Fibroblast of pulmonary artery (primary cell): ENCODE measurements around the gene URB1.

Experiments used
- DNase-seq: peaks from one replicate; pipeline ENCODE4 v3.0.0-alpha.2; 2010; ENCODE audit warnings: low read depth
- H3K4me3 ChIP-seq: replicated peaks from 2 replicates; pipeline ENCODE4 v1.5.1; 2011; ENCODE audit warnings: low read depth, mild to moderate bottlenecking, control low read depth, low read length, moderate library complexity
- CTCF ChIP-seq: IDR thresholded peaks from 2 replicates; pipeline ENCODE4 v1.5.1; 2011; ENCODE audit warnings: mild to moderate bottlenecking, control low read depth, low read length, inconsistent platforms; ENCODE audit errors: missing control alignments

The URB1 gene

DNA sequence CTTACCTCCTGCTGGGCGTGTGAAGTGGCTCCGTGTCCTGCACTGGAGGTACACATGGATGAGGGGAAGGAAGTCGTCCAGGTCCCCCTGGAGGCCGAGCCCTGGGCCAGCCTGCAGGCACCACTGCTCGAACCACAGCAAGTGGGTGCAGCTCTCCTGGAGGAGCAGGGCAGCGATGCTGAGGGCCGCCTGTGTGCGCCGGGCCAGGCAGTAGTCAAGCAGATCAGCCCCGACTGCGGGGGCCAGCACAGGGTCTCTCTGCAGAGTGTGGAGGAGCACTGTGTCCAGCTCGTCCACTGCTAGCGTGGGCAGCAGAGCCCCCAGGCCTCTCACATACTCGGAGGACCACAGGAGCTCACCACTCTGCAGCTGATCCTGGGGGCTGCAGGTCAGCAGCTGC, 45.9 kb downstream of the URB1 start:
- H3K4me3 ChIP-seq: no peak overlapping the region
- DNase-seq: no peak
- no peak for TF ChIP-seq CTCF

- no peak overlapping the region for H3K4me3 ChIP-seq
- no peak for DNase-seq
- TF ChIP-seq CTCF: no peak
These were observed 51.7 kb downstream of the URB1 start for GRCh38 chr21:32340863-32341848.

DNA sequence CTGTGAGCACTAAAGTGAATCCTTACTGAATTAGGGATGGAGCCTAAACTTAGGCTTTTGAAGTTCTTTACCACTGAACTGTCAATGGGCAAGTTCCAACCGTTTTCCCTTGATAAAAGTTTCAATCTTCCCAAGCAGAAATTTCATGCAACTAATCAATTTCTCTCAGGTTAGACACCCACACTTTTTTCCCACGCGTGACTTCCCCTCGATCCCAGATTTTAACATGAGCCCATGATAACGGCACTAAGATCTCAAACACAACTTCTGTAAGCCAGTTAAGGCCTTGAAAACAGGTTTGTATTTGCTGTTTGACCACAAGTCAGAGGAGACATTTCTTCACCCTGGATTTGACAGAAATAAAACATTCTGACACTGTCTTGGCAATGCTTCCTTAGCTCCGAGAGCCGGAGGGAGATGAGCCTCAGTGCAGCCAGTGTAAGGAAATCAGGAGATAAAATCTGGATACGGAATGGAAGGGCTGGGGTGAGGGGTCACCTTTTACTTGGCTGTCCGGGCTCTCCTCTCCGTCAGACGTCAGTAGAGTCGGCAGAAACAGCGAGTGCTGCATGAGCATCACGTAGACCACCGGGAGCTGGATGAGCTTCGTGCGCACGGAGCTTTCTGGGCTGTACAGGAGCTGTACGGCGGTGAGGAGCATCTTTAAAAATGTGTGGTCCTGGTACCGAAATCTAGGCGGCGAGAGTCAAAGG, 54.4 kb downstream of the URB1 start:
- no peak overlapping the region for H3K4me3 ChIP-seq
- DNase-seq: no peak
- no peak for TF ChIP-seq CTCF

DNA sequence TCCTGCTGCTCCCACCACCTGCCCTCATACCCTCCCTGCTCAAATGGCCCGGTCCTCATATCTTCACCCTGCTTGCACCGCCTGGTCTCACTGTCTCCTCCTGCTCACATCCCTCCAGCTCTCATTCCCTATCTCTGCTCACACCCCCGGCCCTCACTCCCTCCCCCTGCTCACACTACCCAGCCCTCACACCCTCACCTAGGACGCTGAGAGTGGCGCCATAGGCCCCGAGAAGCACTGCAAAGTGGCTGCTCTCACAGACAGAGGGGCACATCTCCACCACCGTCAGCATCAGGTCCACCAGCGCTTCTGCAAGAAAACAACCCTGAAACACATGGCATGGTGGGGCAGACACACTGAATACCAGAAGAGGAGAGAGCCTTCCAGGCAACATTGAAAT, 55.6 kb downstream of the URB1 start:
- no peak for TF ChIP-seq CTCF
- DNase-seq: no peak
- H3K4me3 ChIP-seq: no peak overlapping the region

DNA sequence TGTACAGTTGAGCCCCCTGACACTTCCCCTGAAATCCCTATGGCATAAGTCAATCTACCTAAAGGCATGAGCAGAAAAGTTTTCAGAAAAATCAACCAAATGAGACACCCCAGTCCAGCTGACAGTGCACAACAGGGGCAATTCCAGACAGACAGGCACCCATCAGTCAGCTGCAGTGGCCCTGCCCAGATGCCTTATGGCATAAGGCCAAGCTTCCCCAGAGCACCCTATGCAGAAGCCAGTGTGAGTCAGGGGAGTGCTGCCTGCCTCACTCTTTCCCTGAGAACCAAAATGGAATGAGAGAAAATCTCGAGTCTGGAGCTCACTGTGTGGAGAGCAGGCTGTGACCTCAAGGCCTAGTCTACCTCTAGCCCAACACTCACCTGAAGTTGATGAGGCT, 56.1 kb downstream of the URB1 start:
- peak; percentile 39 for DNase-seq
- no peak for TF ChIP-seq CTCF
- H3K4me3 ChIP-seq: no peak overlapping the region

DNA sequence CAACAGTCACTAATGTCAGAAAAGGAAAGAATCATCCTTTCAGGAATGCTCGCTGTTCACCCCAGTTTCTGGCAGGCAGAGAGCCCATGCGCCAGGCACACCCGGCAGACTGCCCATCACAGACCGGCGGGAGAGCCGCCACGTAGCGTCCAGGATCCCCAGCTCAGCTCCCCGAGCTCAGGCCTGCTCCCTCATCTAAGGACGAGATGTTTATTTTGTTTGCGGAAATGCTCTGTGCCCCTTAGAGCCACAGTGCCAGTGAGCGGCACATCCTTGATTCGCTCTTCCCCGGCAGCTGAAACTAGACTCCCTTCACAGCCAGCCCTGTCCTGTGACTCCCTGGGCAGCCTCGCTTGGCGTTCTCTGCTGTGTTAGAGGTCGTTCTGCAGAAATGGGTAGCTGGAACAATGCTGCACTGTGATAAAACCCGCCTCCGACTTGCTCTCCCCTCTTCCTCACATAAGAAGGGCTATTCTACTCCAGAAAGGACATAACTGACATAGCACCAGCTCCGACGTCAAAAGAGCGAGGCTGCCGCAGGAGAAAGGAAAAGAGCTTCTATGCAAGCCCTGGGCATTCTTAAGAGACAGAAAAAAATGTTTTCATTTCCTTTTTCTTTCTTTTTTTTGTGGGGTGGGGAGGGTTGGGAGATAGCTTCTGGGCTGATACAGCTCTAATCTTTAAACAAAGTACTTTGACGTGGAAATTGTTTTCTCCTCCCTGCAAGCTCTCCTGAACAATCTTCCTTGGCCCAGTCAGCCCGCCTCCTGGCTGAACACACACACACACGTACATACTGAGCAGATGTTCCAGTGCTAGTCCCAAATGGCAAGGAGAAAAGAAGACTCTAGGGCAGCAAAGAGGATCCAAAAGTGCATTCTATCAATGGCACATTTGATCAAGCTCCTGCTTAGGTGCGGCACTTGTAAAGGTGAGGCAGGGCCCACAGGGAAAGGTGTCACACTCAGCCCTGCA, 56.9 kb downstream of the URB1 start:
- no peak for TF ChIP-seq CTCF
- H3K4me3 ChIP-seq: no peak overlapping the region
- peak; percentile 34 for DNase-seq
